GM19463 (cell line): ENCODE results near the gene ELAVL4.

Experiments
- ATAC-seq: cut with Tn5 transposase; IDR thresholded peaks from one replicate; pipeline ENCODE4 v1.9.1; 2021; ENCODE audit warnings: mild to moderate bottlenecking, moderate library complexity; ENCODE audit not compliant: unreplicated experiment

The ELAVL4 gene

DNA sequence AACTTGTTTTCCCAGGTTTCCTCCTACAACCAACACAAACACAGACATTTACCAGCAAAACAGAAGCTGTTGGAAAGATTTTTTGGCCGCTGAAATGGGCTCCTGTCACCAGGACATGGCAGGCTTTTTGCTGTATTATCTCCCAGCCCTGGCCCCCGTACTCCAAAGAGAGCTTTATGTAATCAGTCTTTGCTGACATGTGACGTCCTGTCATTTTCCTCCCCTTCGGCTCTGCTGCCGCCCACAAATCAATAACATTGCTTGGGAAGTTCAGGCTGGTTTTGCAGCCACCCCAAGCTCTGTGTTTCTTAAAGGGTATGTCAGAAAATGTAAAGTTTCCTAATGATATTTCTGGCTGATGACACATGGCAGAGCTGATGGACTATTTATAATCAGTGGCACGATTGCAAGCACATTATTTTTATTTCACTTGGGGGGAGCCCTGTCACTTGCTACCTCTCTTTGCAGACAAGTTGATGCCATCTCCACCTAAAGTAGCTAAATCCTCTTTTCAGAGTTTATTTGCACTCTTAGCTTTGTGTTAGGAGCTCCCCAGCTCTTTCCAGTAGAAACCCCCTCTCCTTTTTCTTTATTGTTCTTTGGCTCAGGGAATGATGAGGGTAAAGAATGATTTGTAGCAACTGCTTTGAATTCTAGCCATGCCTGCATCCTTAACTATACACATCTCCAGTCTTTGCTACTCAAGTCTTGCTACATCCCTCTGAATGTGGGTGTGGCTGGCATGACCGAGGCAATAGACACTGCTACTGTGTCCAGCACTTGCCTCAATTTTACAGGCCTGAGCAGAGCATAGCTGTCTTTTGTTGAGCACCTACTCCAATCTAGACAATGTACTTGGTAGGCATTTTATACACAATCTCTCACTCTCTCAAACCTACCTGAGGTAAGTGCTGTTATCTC is 67.3 kb downstream of the ELAVL4 start:
- no peak for ATAC-seq

DNA sequence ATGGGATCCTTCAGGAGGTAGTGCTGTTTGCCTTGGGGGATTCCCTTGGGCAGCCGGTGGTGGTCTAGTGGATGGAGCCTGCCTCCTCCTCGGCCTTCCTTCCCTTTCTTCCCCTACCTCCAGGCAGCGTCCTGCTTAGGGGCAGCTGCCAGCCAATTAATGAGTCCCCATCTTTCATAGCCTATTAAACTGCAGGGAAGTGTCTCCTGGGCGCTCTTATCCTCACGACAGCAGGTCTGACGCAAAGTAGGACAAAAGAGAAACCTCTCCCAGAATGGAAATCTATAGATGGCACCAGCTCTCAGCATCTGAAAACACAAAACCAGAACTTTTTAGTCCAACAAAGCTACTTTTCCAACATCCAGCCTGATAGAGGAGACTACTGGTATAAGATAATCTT is 69.3 kb downstream of the ELAVL4 start:
- no peak for ATAC-seq

DNA sequence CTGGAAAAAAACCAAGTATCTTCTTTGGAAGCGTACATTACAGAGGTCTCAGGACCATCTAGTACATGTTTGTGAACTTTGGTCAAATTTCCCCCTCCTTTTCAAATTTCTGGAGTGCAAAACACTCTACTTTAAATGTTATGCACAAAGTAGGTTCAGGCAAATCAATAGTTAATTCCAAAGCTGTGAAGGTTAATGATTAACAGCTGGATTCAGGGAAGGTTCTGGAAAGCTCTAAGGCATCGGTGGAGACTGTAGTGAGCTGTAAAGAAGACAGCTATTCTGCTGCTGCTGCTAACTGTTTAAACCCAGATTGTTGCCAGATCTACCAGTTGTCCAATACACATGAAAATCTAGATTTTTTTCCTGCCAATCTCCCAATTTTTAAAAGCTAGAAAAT is 70.9 kb downstream of the ELAVL4 start:
- no peak for ATAC-seq

DNA sequence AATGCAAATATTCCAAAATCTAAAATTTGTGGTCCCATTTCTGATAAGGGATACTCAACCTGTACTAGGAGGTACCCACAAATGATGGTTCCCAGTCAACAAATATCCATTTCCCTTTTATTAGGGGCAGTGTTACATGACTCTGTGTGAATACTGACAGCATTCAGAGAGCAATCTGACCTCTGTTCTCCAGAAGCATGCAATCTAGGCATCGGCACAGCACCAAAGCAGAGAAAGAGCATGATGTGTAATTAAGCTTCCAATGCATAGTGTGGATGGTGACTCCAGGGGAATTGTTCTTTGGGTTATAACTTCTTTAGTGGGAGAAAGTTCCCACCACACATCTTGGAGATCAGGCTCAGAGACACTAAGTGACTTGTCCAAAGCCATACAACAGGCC is 71.6 kb downstream of the ELAVL4 start:
- ATAC-seq: no peak

DNA sequence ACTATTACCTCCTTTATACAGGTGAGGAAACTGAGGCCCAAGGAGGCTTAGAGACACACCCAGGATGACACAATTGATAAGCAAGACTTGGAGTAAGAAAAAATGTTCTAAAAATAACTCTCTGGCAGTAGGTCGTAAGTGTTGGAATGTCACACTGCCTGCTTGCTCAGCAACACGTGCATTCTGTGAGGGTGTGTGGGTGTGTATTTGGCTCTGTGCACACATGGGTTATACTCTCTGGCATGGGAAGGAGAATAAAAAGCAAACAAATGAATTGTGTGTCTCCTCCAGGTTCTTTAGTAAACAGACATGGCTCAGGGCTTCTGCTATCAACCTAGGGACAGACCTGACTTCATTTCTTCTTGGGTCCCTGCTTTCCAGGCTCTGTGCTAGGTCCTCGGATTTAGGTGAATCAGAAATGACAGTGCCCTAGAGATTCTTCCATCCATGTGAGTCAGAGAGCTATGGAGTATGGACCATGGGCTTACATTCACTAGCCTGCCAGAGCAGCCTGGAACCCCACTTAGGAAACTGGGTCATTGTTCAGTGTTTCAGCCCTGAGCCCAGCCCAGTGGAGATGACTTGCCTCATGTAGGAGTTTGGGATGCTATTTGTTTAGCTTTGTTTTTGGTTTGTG is 72.4 kb downstream of the ELAVL4 start:
- ATAC-seq: no peak

DNA sequence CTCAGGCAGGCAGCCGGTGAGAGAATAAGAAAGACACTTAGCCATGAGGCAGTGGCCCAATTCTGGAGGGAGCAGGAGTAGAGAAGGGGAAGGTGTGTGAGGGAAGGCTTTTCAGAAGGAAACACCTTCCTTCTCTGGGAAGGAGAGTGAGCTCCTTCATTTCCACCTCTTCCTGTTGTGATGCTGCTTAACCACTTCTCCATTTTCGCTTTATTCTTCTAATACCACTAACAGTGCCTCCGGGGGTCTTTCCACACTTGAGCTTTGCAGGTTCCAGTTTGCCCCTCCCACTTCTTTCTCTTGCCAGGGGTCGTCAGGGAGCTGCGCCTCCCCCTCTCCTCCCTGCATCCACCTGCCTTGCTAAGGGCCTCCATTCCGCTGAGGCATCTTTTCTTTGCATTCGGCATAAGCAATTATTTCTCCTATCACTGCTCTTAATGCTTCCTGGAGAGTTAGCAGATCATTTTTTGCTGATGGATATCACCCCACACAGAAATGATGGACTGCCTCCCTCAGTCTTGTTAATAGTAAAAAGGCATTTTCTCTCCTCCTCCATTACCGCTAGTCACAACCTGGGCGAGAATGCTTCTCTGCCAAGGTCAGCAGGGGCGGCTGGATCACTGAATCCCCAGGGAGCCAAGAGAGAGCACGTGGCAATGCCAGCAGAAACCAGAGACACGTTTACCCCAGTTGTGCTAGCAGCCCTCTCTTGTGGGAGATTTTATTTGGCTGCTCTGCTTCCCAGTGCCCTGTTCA is 74.8 kb downstream of the ELAVL4 start:
- no peak for ATAC-seq

DNA sequence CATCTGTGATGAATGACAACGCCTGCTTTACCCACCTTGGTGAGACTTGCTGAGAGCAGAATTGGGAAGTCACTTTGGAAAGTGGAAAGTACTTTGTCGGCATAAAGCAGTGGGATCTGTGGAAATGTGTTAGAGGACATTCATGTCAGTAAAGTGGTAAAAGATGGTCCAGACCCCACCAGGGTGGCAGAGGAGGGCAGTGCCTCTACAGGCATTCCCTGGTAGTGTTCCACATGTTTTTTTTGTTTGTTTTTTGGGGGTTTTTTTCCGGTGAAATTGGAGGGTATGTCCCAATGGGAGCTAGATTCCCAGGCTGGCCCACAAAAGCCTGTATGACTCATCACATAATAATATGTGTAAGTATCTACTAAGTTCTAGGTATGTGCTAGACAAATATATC is 80.6 kb downstream of the ELAVL4 start:
- ATAC-seq: no peak

DNA sequence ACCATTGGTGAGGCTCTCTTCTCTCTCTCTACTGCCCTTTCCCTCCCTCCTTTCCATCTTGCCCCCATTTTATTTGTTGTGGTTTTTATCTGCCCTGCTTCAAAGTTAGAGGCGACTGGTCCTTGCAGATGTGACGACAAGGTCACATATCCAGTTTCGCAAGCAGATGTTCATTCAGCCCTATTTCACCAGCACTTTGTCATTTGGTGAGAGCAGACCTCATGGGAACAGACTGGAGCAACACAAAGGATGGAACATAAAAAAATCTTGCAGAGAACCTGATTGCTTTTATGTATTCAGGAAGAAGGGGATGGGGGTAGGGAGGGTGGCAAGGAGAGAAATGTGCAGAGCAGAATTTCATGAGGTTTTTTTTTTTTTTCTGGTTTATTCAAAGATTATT is 84.3 kb downstream of the ELAVL4 start:
- no peak for ATAC-seq

DNA sequence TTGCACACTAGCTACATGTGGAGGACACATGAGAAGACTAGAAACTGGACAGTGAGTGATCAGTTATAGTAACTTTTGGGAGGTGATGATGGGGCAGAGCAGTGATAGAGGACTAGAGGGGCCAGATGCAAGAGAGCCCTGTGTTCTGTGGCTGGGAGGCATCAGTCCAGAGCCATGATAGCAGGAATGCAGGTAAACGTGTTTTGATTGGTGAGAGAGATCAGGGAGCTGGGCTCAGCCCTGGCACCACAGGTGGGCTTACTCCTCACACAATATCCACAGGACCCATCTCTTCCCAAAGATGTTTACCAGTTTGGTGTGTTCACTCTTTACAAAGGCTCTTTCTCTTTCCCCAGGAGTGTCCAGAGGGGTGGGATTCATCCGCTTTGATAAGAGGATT is 86.5 kb downstream of the ELAVL4 start:
- no peak for ATAC-seq

DNA sequence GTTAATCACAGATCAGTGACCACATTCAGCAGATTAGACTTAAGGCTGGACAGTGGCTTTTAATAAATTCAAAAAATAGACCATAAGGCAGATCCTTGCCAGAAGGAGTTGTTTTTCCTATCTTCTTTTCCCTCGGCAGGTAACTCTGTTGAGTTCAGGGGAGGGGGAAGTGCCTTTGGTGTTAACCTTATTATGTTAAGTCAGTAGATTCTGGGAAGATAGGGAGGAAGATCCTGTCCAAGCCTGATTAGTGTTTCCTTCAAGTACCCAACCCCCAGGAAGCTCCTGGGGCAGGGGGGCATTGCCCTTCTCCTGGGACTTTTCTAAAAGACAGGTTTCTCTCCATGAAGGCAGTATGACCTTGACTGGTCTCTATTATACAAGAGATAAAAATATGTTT is 87.4 kb downstream of the ELAVL4 start:
- no peak for ATAC-seq

DNA sequence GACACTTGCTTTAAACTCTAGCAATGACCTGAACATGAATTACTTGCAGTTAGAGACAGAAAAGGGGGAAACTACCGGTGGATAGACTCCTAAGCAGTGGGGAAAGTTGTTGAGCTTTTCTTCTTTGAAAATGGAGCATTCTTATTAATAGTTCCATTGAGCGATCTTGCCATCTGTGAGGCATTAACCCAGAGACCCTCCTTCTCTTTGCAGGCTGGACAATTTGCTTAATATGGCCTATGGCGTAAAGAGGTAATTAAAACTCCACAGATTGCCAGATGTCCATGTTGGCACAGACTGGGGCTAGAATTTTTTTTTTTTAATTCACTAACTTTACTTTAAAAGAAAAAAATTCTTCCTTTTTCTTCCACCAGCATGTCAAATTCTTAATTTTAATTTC is 88.5 kb downstream of the ELAVL4 start:
- ATAC-seq: no peak

DNA sequence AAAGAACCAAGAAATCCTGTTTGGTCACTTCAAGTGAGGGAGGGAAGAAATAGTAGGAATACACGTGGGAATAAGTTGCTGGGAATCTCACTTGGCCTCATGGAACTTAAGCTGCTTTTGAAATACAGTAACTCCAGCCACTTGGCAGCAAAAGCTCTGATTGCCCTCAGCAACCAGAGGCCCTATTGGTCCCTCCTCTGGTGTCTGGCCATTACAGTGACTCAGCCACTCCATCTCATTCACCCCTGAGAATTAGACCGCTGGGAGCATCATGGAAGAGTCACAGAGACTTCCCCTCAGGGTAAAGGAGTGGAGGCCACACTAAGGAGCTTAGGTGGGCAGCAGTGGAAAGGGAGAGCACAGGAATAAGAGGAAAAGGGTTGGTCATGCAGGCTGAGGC is 99.6 kb downstream of the ELAVL4 start:
- ATAC-seq: no peak

DNA sequence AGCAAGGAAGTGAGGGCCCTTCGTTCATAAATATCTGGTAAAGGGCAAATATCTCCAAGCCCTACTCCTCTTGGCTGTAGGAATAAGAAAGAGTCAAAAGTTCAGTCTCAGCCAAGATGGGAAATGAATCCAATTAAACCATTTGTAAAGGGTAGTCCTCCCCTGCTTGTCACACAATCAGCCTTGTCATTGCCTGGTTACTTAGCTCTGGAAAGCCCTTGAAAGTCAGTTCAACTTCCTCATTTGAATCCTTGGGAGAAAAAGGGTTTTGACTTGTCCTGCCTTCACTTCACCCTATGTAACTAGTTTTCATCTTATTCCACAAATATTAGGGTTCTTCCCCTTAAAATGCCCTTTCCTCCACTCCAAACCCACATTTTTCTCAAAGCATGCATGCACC is 100.0 kb downstream of the ELAVL4 start:
- ATAC-seq: no peak

DNA sequence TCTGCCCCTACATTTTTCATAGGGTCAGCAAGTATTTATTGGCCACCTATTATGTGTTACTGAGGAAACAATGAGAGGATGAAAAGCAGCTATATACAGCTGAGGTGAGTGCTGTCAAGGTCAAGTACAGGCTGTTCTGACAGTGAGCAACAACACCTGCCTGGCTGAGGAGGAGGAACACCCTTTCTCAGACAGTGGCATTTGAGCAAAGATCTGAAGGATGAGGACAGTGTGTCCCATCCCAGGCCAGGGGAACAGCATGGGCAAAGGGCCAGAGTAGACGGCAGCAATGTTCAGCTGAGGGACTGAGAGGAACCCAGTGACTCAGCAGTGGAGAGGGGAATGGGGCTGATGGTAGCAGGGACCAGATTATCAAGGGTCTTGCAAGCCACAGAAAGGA is 101.0 kb downstream of the ELAVL4 start:
- no peak for ATAC-seq

DNA sequence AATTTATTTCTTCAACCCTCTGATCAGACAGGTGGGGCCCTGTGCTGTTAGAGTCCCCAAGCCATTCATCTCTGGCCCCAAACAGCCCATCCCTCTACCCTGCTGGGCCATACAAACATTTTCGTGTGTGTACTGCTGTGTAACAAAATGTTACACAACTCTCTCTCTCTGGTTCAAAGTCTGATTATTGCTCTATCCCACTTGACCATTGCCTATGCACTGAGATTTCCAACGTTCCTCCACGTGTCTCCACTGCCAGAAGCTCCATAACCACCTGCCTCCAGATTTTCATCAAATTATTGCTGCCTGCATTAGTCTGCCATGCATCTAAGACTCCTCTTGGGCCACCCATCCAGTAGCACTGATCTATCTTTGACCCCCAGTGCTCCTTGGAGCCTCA is 104.8 kb downstream of the ELAVL4 start:
- ATAC-seq: no peak

DNA sequence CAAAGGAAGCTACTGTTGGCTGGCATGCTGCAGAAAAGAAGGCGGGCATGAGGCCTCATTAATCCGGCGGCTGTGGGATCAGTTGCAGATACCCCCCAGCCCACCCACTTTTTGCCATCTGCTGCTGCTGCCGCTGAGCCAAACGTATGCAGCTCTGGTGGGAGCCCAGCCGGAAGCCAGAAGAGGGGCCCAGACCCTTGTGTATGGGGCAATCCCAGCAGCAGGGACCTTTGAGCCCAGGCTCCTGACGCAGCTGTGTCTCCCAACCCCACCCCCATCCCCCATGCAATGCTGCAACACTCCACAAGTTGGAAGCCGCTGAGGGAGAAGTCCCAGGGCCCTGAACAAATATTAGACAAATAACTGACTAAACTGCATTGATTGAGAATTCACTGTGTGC is 106.0 kb downstream of the ELAVL4 start:
- no peak for ATAC-seq

DNA sequence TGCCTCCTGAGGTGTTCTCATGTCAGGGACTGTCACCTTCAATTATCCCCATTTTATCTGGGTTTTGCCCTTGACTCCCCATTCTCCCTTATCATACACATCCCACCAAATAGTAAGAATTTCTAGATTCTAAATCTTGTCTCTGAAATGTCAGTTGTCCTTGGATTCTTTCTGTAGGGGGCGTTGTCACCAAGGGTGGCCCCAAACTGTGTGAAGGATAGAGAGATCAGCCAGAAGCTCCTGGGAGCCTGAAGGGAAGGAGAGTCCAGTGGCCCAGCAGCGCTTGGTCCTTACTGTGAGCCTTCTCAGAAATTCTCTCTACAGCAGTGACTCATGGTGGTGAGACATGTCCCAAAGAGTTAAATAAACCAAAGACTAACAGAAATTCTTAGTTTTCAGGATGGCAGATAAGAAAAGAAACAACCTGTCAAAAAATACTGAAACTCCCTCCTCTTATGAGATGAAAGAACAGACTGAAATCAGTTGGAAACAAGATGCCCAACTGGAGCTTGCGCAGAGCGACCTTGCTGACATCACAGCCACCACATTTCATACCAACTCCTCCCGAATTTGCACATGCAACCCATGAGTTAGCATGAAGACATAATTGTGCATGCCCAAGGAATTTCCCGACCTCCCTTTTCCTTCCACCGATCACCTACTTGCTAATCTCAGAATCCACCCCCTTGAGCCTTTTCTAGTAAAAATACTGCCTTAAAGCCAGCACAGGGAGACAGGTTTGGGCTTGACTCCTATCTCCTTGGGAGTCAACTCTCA is 109.8 kb downstream of the ELAVL4 start:
- ATAC-seq: no peak

DNA sequence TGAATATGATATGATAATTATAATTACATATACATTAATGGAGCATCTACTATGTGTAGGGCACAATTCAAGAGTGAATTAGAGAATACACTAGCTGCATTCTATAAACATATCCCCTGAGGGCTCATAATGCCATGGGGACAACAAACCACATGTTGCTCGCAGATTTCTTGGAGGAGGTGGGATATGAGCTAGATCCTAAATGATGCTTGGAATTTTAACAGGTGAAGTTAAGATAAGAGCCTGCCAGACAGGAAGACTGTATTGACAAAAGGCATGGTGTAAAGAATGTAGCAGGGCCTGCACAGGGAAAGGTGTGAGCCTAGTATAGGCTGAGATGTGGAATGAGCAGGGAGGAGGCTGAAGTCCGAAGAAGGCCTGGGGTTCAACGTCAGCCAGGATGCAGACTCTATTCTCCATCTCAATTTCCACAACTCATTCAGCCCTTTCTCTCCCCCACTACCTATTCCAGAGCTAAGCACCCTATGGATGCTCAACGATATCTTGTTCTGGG is 120.2 kb downstream of the ELAVL4 start:
- no peak for ATAC-seq

DNA sequence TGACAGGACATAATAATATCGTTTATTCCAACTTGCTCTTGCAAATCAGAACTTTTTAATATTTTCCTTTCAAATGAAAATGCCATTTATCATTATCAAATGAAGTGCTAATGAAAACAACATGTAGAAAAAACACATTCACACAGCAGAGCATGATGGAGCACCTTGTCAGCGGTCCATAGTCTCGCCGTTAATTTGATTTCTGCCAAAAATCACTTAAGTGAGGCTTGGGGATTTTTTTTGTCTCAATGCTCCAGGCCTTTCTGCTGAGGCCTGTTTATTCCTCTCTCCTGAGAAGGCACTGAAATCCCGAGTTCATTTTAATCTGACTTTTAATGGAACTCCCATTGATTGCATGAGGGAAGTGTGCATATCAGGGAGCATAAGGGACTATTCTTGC is 122.5 kb downstream of the ELAVL4 start:
- no peak for ATAC-seq

DNA sequence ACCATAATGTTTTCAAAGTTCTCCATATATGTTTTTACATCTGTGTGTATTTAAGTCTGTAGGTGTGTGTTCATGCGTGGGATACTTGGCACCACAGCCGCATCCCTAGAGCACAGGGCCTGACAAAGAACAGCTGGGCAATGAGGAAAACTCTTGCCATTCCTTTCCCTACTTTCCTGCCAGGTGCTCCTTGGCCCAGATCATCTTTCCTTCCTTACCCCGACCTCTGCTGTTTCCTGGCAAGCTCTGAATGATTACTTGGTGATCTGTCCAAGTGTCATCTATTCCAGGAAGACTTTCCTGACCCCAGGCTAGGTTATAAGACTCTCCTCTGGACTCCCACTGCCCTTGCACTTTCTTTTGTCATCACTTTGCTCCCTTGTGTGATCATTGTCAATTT is 123.6 kb downstream of the ELAVL4 start:
- no peak for ATAC-seq

DNA sequence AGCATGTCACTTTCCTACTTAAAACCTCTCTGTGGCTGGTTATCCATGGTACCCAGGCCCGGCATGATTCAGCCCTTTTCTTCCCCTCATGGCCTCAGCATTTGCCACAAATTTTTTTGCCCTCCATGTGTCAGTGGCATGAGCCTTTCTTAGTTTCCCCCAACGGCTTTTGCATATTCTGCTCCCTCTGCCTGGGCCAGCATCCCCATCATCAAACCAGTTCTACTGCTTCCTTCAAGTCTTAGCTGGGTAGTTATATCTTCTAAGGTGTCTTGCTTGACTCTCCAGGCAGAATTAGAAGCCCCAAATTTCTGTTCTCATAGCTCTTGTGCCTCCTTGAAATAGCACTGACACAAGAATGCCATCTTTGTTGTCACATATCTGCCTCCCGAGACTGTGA is 127.9 kb downstream of the ELAVL4 start:
- ATAC-seq: no peak
